ENCODE measurements around the gene ATF2.
"Not testable (repeated sequence)": the region's sequence is repeated elsewhere in the genome, so short reads cannot be mapped to it uniquely, and the experiment has no call there.

ATF2 gene

DNA sequence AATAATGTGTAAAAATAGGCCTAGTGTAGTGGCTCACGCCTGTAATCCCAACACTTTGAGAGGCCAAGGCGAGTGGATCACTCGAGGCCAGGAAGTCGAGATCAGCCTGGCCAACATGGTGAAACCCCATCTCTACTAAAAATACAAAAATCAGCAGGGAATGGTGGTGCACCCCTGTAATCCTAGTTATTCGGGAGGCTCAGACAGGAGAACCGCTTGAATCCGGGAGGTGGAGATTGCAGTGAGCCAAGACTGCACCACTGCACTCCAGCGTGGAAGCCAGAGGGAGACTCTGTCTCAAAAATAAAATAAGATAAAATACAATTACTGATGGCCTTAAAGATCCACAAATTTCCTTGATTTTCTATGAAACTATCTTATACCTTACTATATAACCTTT is 3.8 kb downstream of the ATF2 start:
- DNase-seq, result no peak

DNA sequence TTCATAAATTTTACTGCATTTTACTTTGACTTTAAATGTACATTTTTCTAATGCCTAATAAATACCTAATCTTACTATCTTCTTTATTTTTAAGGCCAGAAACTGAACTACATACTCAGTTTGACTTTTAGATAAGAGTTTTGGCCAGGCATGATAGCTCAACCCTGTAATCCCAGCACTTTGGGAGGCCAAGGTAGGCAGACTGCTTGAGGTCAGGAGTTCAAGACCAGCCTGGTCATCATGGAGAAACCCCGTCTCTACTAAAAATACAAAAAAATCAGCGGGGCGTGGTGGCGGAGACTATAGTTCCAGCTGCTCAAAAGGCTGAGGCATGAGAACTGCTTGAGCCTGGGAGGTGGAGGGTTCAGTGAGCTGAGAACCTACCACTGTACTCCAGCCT is 9.1 kb downstream of the ATF2 start:
- no peak for DNase-seq

DNA sequence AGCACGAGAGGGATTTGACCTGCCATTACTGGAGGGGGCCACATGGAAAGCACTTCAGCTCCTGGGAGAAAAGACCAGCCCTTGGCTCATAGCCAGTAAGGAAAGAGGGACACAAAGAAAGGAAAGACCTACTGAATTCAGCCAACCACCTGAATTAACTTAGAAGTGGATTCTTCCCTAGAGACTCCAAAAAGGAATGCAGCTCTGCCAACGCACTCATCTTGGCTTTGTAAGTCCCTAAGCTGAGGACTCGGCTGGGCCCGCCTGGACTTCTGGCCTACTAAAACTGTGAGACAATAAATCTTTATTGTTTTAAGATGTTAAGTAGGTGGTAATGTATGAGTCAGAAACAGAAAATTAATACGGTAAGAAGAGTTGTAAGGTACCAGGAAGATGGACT is 11.5 kb downstream of the ATF2 start:
- DNase-seq, result no peak

DNA sequence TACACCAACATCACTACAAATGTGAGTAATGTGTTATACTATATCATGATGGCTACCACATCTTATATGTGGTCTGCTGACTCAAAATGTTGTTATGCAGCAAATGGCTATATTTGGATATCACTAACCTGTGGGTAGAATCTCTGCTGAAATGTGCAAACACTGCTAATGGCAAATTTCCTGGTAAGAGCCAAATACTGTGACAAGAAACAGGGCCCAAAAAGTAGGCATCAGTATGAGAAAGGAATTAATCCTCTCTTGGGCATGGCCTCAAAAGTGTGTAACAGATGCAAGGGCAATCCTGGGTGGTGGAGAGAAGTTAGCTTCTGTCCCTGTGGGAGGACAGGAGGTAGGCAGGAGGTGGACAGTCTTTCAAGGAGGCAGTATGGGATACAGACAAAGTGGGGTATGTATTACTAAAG is 13.3 kb downstream of the ATF2 start:
- no peak for DNase-seq

DNA sequence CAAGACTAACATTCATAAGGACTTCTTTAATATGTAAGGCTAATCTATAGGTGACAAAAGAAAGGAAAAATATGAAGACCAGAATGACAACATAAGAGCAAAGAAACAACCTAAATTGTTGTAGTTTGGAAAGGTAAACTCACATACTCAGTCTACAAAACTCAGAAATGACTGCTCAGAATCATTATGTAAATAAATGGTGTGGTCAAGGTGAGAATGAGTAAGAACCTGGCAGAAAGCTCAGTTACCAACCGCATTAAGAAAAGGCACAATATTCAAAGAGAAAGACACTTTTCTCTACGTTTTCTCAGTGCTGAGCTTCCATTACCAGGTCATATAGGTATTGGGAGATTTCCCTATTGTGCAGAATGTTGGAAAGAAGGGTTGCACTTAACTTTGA is 15.8 kb downstream of the ATF2 start:
- DNase-seq, result no peak

DNA sequence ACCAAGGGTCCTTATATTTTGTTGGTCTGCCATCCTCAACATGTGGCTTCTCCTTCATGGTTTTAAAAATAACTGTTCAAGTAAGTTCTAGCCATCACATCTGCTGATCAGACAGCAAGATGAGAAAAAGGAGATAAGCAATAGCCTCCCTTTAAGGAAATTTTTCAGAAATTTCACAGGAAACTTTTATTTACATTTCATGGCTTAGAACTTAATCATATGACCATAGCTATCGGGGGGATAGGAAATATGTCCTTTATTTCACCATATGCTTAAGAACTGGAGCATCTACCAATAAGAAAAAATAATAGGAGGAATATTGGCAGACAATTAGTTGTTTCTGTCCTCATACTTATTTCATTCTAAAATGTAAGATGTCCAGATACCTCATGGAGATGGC is 16.2 kb downstream of the ATF2 start:
- DNase-seq, result no peak

DNA sequence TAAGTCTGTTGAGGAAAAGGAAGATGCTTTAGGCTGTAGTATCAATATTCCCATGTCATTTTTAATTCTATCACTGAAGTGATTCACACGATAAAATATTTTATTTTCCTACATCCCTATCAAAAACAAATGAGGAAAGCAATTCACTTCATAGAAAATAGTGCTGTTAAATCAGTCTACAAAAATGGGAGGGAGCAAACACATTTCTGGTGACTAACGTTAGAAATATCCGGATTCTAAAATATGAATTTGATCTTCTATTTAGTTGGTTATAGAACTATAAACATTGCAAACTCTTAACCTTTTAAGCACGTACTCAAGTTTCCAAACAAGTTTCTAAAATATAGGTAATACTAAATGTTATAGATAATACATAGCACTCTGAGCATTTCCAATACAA is 20.8 kb downstream of the ATF2 start:
- no peak for DNase-seq

DNA sequence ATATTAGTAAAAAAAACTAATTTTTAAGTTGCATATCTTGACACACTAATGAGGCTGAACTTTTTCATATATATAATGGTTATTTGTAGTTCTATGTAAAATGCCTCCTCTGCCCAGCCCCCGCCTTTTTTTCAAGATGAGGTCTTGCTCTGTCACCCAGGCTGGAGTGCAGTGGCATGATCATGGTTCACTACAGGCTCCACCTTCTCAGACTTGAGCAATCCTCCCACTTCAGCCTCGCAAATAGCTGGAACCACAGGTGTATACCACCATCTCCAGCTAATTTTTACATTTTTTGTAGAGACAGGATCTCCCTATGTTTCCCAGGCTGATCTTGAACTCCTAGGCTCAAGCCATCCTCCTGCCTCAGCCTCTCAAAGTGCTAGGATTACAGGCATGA is 24.3 kb downstream of the ATF2 start:
- no peak for DNase-seq

DNA sequence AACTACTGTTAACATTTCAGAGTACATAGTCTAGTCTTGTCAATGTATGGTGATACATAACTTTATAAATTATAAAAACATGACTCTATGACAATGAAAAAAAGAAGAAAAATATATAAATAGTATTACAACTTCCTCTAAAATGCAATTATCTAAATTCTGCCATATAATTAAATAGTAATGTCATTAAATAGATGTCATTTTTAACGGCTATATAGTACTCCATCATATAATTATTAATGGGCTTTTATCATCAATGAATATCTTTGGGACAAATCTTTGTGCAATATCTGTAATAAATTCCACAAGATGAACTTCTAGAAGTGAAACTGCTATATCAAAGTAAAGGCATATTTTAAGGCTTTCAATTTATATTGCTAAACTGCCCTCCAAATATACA is 24.8 kb downstream of the ATF2 start:
- no peak for DNase-seq

DNA sequence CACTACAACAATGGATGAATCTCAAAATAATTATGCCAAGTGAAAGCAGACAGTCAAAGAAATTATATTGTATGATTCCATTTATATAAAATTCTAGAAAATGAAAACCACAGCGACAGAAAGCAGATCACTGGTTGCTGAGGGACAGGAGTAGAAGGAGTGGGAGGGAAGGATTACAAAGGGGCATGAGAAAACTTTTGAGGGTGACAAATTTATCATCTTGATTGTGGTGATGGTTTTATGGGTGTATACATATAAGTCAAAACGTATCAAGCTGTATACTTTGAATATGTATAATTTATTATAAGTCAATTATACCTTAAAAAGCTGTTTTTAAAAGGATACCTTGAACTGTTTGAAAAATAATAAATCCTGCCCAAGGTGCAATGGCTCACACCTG is 27.7 kb downstream of the ATF2 start:
- DNase-seq, result no peak

DNA sequence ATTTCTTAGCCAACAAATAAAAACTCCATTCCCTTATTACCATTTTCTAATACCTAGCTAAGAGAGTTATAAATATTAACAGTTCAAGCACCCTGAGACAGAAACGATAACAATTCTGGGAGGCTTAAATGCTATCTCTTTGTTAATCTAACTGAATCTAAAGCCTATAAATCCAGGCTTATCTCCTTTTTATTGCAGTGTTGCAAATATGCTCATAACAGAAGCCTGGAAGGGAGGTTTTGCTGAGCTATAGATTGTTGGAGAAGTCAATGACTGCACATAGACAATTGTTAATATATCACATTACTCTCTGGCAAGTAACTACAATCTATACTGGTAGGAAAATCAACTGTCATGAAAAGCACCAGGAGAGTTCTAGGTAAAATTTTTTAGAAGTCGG is 30.2 kb downstream of the ATF2 start:
- DNase-seq, result no peak

DNA sequence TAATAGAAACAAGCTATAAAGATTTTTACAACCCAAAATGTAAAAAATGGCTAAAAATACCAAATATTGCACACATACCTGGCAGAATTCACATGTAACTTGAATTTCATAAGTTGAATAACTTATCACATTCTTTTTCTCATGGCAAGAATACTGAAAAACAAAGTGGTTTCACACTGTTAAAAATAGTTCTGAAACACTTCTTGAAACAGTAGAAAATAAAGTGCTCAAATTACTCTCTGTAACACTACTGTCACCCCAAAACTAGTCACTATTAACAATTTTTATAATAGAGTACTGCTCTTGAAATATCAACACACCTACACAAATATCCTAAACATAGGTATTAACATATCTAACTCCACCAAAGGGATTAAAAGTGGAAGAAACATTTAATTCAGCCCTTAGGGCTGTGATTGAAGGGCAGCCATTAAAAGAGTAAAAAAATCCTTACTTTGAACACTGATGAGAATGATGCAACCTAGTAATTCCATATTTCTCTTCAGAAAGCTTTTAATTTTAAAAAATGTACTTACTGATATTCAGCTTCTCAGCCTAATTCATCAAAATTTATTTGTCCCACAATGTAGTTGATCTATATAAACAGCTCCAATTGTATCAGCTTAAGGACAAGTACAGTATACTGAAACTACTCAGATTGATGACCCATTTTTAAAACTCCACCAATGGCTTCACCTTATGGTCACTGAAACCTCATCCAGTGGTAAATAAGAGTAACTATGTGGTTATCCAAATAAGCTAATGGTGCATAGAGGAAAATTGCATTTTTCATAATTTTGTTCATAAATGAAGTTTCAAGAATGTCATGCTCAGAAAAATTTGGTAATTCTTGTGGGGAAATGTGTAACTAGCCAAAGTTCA is 31.4 kb downstream of the ATF2 start:
- DNase-seq, result no peak

DNA sequence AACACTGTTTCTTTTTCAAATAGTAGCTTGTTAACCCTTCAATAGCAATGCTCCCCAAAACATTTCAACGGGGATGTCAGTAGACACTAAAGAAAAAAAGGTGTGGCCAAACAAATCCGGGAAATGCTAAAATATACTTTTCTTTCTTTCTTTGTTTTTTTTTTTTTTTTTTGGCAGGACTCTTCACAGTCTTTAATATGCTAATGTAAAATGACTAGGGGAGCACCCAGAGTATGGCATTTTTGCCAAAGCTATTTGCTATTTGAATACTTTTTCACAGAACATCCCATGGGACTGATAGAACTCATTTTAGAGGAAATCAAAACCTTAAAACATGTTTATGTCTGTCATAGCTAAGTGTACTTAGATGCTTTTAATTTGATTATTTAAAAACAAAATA is 32.1 kb downstream of the ATF2 start:
- DNase-seq, result no peak

DNA sequence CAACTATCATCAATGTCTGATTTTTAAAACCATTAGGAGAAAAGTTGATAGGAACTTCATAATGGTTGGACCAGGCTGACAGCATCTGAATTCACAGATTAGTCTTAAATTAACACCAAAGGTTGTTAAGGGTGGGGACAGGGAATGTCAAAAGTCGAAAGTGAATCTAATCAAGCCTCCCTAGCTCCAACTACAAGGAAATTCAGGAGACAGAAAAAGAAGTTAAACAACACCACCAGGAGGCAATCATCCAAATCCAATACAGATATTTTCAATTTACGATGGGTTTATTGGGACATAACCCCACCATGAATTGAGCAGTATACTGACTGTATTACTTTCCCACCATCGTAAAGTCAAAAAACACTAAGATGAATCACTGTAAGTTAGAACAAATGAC is 32.8 kb downstream of the ATF2 start:
- no peak for DNase-seq

DNA sequence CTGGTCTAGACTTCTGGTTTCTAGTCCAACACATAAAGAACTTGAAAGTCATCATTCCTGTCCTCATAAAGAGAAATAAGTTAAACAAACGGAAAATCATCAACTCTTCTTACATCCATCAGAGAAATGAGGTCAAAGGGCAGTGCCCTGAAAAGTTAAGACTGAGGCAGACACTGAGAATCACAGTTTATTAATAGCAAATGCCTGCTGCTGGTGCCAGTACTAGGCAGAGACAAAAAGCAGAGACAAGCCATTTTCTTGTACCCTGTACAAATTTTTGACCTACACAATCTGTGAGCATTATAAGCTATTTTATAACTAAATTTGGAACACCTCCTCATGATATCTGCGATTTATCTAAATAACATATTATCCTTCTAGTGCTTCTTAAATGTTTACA is 36.8 kb downstream of the ATF2 start:
- no peak for DNase-seq

DNA sequence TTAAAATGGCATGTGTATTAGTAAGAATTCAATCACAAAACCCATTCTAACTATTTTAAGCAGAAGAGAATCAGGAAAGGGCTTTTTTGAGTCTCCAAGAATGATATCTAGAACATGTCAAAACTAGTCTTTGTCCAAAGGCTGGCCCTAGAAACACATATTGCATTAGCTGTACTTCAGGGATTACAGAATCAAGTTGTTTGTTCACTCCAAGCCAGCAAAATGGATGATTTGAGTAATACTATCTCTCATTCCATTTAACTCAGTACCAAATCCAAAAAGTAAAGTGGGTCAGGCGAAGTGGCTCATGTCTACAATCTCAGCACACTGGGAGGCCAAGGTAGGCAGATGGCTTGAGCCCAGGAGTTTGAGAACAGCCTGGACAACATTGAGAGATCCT is 41.3 kb downstream of the ATF2 start:
- no peak for DNase-seq

DNA sequence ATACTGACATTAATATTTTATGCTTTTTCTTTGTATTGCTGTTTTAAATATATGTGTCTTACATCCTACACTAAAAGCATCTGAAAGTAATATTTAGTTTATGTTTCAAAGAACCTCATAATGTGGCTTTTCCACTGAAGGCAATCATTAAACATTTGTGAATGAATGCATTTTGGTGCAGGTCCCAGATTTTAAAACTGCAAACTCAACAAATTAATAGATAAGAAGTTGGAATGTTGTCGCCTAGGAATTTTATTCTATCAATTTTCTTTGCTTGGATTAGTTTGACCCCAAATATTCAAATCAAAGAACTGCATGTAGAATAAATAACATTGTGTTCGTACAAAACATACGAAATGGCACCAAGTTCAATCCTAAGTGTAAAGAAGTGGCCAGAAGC is 44.7 kb downstream of the ATF2 start:
- DNase-seq, result no peak

DNA sequence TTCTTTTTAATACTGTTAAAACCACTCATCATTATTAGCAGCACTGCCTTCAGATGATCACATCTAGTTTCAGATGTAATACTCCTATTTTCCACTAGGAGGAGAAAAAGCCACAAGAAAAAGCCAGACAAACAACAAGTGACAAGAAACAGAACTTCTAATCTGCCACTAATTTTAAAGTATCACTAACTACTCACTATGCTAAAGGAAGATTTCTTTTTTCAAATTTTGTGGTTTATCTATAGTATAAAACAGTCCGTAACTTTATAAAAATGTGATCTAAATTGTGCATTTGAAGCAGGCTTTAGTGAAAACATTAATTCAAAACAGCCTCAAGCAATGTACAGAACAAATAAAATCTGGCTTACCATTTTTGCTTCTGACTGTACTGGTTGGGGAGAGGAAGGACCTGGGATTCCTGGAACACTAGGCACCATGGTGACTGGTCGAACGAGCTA is 56.8 kb downstream of the ATF2 start:
- DNase-seq, result no peak

DNA sequence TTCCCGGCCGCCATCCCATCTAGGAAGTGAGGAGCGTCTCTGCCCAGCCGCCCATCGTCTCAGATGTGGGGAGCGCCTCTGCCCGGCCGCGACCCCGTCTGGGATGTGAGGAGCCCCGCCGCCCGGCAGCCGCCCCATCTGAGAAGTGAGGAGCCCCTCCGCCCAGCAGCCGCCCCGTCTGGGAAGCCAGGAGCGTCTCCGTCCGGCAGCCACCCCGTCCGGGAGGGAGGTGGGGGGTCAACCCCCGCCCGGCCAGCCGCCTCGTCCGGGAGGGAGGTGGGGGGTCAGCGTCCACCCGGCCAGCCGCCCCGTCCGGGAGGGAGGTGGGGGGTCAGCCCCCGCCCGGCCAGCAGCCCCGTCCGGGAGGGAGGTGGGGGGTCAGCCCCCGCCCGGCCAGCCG is 59.9 kb downstream of the ATF2 start:
- DNase-seq, result not testable (repeated sequence)

DNA sequence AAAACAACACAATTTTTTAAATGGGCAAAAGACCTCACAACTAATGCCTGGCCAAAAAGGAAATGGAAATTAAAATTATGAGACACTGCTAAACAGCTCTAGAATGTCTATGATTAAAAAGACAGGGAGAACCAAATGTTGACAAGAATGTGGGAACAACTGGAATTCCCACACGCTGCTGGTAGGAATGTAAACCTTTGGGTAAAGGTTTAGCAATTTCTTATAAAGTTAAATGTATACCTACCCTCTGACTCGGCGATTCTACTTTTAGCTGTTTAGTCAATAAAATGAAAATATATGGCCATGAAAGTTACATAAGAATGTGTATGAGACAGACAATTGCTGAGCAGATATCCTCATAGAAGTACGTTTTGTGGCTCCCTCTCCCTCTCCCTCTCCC is 60.9 kb downstream of the ATF2 start:
- no peak for DNase-seq

DNA sequence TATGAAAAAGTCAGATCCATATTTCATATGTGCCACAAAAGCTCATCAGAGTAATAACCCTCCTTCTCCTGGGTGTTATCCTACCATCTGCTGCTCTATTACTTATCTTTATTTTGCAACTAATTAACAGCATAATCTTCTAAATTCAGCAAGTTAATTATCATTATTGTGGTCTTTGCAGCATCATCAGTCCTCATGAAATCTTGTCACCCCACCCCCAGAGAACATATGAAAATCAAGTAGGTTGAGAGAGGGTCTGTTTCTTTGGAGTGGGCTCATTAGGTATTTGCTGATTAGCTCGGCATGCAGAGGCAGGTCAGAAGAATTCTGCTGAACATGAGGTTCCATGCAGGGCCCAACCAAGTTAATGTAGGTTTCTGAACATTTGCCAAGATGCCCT is 64.8 kb downstream of the ATF2 start:
- no peak for DNase-seq

DNA sequence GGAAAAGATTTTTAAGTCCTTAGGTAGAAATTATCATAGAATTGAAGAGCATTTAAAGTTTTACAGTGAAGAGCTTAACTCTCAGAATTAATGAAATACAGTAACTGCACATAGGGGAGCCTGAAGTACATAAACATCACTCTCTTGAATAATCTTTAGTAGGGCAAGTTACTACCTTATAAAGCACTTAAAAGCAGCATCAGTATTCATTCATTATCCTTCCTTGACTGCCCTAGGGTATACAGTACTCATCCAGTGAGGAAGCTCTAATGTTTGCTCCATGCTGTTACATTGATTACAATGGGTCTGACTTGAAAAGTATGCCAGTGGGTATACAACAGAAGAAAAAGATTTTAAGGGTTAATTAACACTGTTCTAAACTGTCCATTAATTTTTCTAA is 66.5 kb downstream of the ATF2 start:
- DNase-seq, result no peak

DNA sequence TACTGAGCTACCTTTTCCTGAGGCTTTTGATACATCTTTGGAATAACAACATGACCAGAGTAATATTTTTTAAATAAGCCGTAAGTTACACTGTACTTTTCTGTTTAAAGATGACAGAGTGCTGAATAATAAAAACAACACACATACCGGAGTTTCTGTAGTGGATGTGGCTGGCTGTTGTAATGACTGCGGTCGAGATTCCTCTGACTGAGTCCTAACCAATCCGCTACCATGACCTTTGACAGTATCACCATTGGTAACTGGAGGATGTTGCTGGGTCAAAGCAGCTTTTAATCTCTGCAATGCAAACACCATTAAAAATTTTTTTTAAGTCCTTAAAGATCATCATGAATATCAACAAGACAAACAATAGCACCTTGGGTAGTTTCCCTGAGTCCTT is 70.7 kb downstream of the ATF2 start:
- DNase-seq, result no peak

DNA sequence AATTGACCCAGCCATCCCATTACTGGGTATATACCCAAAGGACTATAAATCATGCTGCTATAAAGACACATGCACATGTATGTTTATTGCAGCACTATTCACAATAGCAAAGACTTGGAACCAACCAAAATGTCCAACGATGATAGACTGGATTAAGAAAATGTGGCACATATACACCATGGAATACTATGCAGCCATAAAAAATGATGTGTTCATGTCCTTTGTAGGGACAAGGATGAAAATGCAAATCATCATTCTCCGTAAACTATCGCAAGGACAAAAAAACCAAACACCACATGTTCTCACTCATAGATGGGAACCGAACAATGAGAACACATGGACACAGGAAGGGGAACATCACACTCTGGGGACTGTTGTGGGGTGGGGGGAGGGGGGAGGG is 83.9 kb downstream of the ATF2 start:
- not testable (repeated sequence) for DNase-seq

DNA sequence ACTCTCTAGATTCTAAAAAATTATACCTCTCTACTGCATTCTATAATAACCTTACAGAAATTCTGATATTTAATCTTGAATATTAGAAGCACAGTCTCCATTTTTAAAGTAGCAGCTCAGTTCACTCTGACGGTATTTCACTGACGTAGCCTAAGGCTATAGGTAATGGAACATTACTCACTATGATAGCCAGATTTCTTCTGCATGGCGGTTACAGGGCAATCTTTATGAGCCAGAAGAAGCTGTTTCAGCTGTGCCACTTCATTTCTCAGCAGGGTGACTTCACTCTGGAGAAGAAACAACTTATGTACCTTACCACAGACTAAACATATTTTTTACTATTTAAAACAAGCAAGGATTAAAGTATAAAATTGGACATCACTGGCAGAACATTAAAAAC is 87.5 kb downstream of the ATF2 start:
- no peak for DNase-seq

Measured in activated naive CD4-positive, alpha-beta T cell treated with anti-CD3 and anti-CD28 coated beads, Interleukin-2, amount 50 U/mL, for 16 hours (primary cell).